HG03520 (cell line): ENCODE data around the gene PRSS57.
"Not testable (repeated sequence)": the region's sequence is repeated elsewhere in the genome, so short reads cannot be mapped to it uniquely, and the experiment has no call there.

ENCODE experiments used
- ATAC-seq: cut with Tn5 transposase; IDR thresholded peaks from one replicate; pipeline ENCODE4 v1.9.1; 2021; ENCODE audit warnings: mild to moderate bottlenecking, moderate library complexity; ENCODE audit not compliant: unreplicated experiment

The PRSS57 gene

GRCh38 chr19:723714-724113 is 28.5 kb upstream of the PRSS57 start:
- no peak for ATAC-seq

- no peak for ATAC-seq
These were observed 28.0 kb upstream of the PRSS57 start for GRCh38 chr19:723247-723646.

- no peak for ATAC-seq
These were observed 27.4 kb upstream of the PRSS57 start for GRCh38 chr19:722553-723101.

- no peak for ATAC-seq
These were observed 25.3 kb upstream of the PRSS57 start for GRCh38 chr19:720345-721160.

GRCh38 chr19:719636-720344 is 24.5 kb upstream of the PRSS57 start:
- no peak for ATAC-seq

- ATAC-seq: no peak
These were observed 23.8 kb upstream of the PRSS57 start for GRCh38 chr19:718991-719512.

- ATAC-seq: no peak
These were observed 23.1 kb upstream of the PRSS57 start for GRCh38 chr19:718251-718951.

- no peak for ATAC-seq
These were observed 20.1 kb upstream of the PRSS57 start for GRCh38 chr19:715347-715746.

GRCh38 chr19:711254-711653 is 16.0 kb upstream of the PRSS57 start:
- ATAC-seq: no peak

- no peak for ATAC-seq
These were observed 15.5 kb upstream of the PRSS57 start for GRCh38 chr19:710767-711166.

- no peak for ATAC-seq
These were observed 14.8 kb upstream of the PRSS57 start for GRCh38 chr19:709965-710571.

GRCh38 chr19:709196-709964 is 14.1 kb upstream of the PRSS57 start:
- ATAC-seq: no peak

GRCh38 chr19:708154-709143 is 13.2 kb upstream of the PRSS57 start, which contains the start of gene PALM:
TSS of gene PALM (plus strand) at chr19:708935. CDS start at chr19:709147, 212 bp downstream.
- no peak for ATAC-seq

- no peak for ATAC-seq
These were observed 9.1 kb upstream of the PRSS57 start for GRCh38 chr19:704447-704741.

- ATAC-seq: no peak
These were observed 8.6 kb upstream of the PRSS57 start for GRCh38 chr19:703651-704446.

GRCh38 chr19:703329-703650 is 8.0 kb upstream of the PRSS57 start:
- ATAC-seq: no peak

- not testable (repeated sequence) for ATAC-seq
These were observed 7.6 kb upstream of the PRSS57 start for GRCh38 chr19:702847-703246.

GRCh38 chr19:699885-700284 is 4.6 kb upstream of the PRSS57 start:
- ATAC-seq: not testable (repeated sequence)
